Smooth muscle cell (in vitro differentiated cells): ENCODE results near the gene HIGD1A. TPM values are rescaled to one million over a fixed set of nuclear protein-coding genes. Genes with fewer than 3 reads are reported as not detected.

Experiments used
- DNase-seq: peaks from one replicate; lab custom pipeline; 2025; ENCODE audit not compliant: unreplicated experiment; lab: John Stamatoyannopoulos, UW
- H2AFZ ChIP-seq: fragments of 200-600 bp; sonication (generic); 2 replicates; pipeline ENCODE4 v1.6.0; 2016; ENCODE audit warnings: antibody characterized with exemption, low read depth, mild to moderate bottlenecking
- H3F3A ChIP-seq: fragments of 200-600 bp; sonication (generic); 2 replicates; pipeline ENCODE4 v1.6.0; 2017; ENCODE audit warnings: antibody characterized with exemption, low read depth
- H3K27ac ChIP-seq: fragments of 200-600 bp; sonication (generic); 2 replicates; pipeline ENCODE4 v1.5.1; 2016; ENCODE audit warnings: low read depth, mild to moderate bottlenecking
- H3K27me3 ChIP-seq: fragments of 200-600 bp; sonication (generic); 2 replicates; pipeline ENCODE4 v1.6.1; 2016; ENCODE audit warnings: low read depth, mild to moderate bottlenecking
- H3K36me3 ChIP-seq: fragments of 200-600 bp; sonication (generic); 2 replicates; pipeline ENCODE4 v1.5.1; 2016; ENCODE audit warnings: low read depth
- H3K4me1 ChIP-seq: fragments of 200-600 bp; sonication (generic); 2 replicates; pipeline ENCODE4 v1.5.1; 2016; ENCODE audit warnings: low read depth
- H3K4me2 ChIP-seq: fragments of 200-600 bp; sonication (generic); 2 replicates; pipeline ENCODE4 v1.6.0; 2016; ENCODE audit warnings: mild to moderate bottlenecking
- H3K4me3 ChIP-seq: fragments of 200-600 bp; sonication (generic); 2 replicates; pipeline ENCODE4 v1.5.1; 2016; ENCODE audit warnings: mild to moderate bottlenecking
- H3K79me2 ChIP-seq: fragments of 200-600 bp; sonication (generic); 2 replicates; pipeline ENCODE4 v1.6.0; 2016; ENCODE audit warnings: low read depth, mild to moderate bottlenecking
- H3K9ac ChIP-seq: fragments of 200-600 bp; sonication (generic); 2 replicates; pipeline ENCODE4 v1.6.0; 2016; ENCODE audit warnings: low read depth
- H3K9me3 ChIP-seq: fragments of 200-600 bp; sonication (generic); replicated peaks from 2 replicates; pipeline ENCODE4 v1.5.1; 2016; ENCODE audit warnings: low read depth
- H4K20me1 ChIP-seq: fragments of 200-600 bp; sonication (generic); 2 replicates; pipeline ENCODE4 v1.6.0; 2016; ENCODE audit warnings: low read depth
- WGBS: methylation state at CpG from one replicate; pipeline ENCODE4 v1.1.7; 2016; ENCODE audit warnings: low lambda C conversion rate; 5-methylcytosine and 5-hydroxymethylcytosine counted together
- polyA plus RNA-seq: library from polyadenylated mRNA; unstranded; fragments of >200 nt; fragmentation: Nextera tagmentation; extraction: Ambion mirVana; gene quantifications from 2 replicates; pipeline ENCODE4 v1.2.1, GENCODE V29; 2016
- total RNA-seq: library from RNA; depleted of rRNA; stranded (reverse); fragments of >200 nt; gene quantifications from 2 replicates; pipeline ENCODE4 v1.2.3, GENCODE V29; 2014
- TF ChIP-seq, protein P1 (sequence below): fragments of 200-600 bp; sonication (generic); IDR thresholded peaks from 2 replicates; pipeline ENCODE4 v1.5.1; 2017; ENCODE audit warnings: borderline replicate concordance, mild to moderate bottlenecking, antibody characterized with exemption; ENCODE audit not compliant: insufficient read depth, poor library complexity, severe bottlenecking

Gene HIGD1A
- total RNA-seq (322 and 339 TPM in 2 replicates), polyA plus RNA-seq (159 and 297 TPM in 2 replicates)

DNA sequence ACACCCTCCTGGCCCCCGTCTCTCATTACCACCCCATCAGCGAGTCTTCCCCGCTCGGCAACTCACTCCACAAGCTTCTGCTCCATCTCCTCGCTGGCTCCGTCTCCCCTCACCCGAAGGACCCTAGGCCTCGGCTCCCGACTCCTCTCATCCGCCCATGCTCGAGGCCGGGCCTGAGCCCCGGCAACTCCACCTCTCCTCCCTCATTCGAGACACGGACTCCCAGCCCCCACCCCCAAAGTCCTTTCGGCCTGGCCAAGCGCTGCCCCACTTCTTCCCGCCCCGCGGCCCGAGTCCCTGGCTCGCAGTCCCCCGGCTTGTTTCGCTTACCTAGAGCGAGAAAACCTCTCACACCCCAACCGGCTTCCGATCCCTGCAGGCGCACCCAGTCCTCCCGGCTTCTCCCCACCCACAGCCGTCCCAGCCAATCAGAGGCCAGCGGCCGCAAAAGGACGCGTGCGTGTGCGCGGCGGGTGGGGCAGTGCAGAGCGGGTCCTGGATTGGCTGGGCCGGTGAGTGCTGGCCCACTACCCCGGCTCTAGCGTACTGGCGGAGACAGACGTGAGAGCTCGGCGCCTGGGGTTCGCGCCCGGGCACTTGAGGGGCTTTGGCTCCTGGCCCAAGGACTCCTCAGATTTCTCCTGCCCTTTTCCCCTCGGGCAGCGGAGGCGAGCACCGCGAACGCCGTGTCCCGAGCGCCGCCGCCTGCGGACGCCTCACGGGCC lies at the start of gene HIGD1A:
HIGD1A (minus strand) TSS at position 385 of the 725 bp plus-strand sequence. CDS start 10,237 bp downstream, outside the sequence.
- WGBS: 1% methylated on average over 63 of the region's 63 CpGs
- H3K4me2 ChIP-seq: peak within 1 kb of the TSS; percentile 100
- H3K4me1 ChIP-seq: peaks cover 34% of the 10 kb centered on the region
- H3K79me2 ChIP-seq: peaks cover 46% of the 10 kb centered on the region
- peak within 1 kb of the TSS; percentile 94 for H3K4me3 ChIP-seq
- peak within 1 kb of the TSS; percentile 89 for H3K9ac ChIP-seq
- H3K9me3 ChIP-seq: no peaks in the 10 kb centered on the region
- TF ChIP-seq, protein P1, sequence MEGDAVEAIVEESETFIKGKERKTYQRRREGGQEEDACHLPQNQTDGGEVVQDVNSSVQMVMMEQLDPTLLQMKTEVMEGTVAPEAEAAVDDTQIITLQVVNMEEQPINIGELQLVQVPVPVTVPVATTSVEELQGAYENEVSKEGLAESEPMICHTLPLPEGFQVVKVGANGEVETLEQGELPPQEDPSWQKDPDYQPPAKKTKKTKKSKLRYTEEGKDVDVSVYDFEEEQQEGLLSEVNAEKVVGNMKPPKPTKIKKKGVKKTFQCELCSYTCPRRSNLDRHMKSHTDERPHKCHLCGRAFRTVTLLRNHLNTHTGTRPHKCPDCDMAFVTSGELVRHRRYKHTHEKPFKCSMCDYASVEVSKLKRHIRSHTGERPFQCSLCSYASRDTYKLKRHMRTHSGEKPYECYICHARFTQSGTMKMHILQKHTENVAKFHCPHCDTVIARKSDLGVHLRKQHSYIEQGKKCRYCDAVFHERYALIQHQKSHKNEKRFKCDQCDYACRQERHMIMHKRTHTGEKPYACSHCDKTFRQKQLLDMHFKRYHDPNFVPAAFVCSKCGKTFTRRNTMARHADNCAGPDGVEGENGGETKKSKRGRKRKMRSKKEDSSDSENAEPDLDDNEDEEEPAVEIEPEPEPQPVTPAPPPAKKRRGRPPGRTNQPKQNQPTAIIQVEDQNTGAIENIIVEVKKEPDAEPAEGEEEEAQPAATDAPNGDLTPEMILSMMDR: no peak
- peak; percentile 74 for DNase-seq
- H3F3A ChIP-seq: peaks cover 12% of the 10 kb centered on the region
- H3K27ac ChIP-seq: peak within 1 kb of the TSS; percentile 91
- peak within 1 kb of the TSS; percentile 99 for H2AFZ ChIP-seq
- peaks cover 40% of the 10 kb centered on the region for H4K20me1 ChIP-seq
- H3K36me3 ChIP-seq: no peaks in the 10 kb centered on the region
- no peaks in the 10 kb centered on the region for H3K27me3 ChIP-seq

- no peaks in the 10 kb centered on the region for H4K20me1 ChIP-seq
- H3K36me3 ChIP-seq: no peaks in the 10 kb centered on the region
- DNase-seq: no peak
- H3K79me2 ChIP-seq: no peaks in the 10 kb centered on the region
- no peak overlapping the region for H3K4me3 ChIP-seq
- WGBS: 93% methylated on average over 4 of the region's 4 CpGs
- no peak overlapping the region for H3K27ac ChIP-seq
- H3K27me3 ChIP-seq: no peaks in the 10 kb centered on the region
- no peak overlapping the region for H3K9ac ChIP-seq
- no peak overlapping the region for H2AFZ ChIP-seq
- no peaks in the 10 kb centered on the region for H3K9me3 ChIP-seq
- no peak overlapping the region for H3K4me2 ChIP-seq
- H3F3A ChIP-seq: no peaks in the 10 kb centered on the region
- TF ChIP-seq, protein P1: no peak
- no peaks in the 10 kb centered on the region for H3K4me1 ChIP-seq
These were observed 49.5 kb upstream of the HIGD1A start for GRCh38 chr3:42853739-42854302.

- WGBS: 88% methylated on average over 1 of the region's 1 CpG
- TF ChIP-seq, protein P1: no peak
- H3K9ac ChIP-seq: no peak overlapping the region
These were observed 48.8 kb upstream of the HIGD1A start for GRCh38 chr3:42853056-42853455.

More at GRCh38 chr3:42853056-42853455, 48.8 kb upstream of the HIGD1A start:
- Histone ChIP-seq H3F3A (no peaks in the 10 kb centered on the region), H3K36me3 (no peaks in the 10 kb centered on the region), H3K27me3 (no peaks in the 10 kb centered on the region), H3K4me3 (no peak overlapping the region), H3K4me1 (no peaks in the 10 kb centered on the region), H3K9me3 (no peaks in the 10 kb centered on the region), H4K20me1 (no peaks in the 10 kb centered on the region), H2AFZ (peak overlapping the region; percentile 57), H3K4me2 (no peak overlapping the region), H3K79me2 (no peaks in the 10 kb centered on the region), H3K27ac (no peak overlapping the region)
- DNase-seq: no peak
